GM12865 (cell line): ENCODE data around the gene PPP1CA.

Experiments used
- DNase-seq: peaks from one replicate; pipeline ENCODE4 v3.0.0; 2010; ENCODE audit warnings: low read depth
- H3K4me3 ChIP-seq: 2 replicates; pipeline ENCODE4 v1.5.1; 2011; ENCODE audit warnings: mild to moderate bottlenecking, low read depth, low read length, control low read depth
- TF ChIP-seq, protein P1 (sequence below): IDR thresholded peaks from 2 replicates; pipeline ENCODE4 v1.5.1; 2011; ENCODE audit warnings: low read length, control low read depth, low read depth, inconsistent platforms; ENCODE audit not compliant: insufficient read depth; ENCODE audit errors: missing control alignments

Gene PPP1CA

DNA sequence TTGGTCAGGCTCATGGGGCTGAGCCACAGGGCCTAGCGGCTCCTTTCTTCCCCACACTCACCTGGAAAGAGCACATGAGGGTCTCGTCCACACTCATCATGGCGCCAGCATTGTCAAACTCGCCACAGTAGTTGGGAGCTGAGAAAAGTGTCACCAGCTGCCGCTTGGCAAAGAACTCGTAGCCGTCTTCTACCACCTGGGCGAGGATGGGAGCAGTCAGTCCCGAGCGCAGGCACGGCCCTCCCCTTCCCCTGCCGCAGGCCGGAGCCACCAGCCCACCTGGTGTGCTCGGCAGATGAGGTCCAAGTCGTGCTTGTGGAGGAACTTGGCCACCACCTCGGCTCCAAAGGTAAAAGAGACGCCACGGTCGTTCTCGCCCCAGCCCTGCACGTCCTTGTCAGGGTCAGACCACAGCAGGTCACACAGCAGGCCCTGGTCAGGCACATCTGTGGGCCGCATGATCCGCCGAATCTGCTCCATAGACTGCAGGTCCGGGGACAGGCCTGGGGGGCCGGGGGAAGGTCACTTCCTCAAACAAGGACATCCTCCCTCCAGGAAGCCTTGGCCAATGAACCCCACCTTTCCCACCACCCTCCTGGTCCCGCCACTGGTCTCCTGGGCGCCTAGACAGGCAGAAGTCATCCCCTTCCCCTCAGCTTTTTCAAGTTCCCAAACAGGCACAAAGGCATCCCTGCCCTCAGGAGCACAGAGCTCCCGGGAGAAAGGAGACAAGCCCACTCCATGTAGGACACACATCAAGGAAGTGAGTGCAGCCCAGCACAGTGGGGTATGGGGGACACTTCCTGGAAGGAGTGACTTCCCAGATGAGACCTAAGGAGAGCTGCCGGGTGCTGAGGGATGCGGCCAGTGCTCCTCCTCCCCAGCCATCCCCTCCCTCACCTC, 2.7 kb downstream of the PPP1CA start:
- H3K4me3 ChIP-seq: no peak overlapping the region
- DNase-seq: no peak
- TF ChIP-seq, protein P1, sequence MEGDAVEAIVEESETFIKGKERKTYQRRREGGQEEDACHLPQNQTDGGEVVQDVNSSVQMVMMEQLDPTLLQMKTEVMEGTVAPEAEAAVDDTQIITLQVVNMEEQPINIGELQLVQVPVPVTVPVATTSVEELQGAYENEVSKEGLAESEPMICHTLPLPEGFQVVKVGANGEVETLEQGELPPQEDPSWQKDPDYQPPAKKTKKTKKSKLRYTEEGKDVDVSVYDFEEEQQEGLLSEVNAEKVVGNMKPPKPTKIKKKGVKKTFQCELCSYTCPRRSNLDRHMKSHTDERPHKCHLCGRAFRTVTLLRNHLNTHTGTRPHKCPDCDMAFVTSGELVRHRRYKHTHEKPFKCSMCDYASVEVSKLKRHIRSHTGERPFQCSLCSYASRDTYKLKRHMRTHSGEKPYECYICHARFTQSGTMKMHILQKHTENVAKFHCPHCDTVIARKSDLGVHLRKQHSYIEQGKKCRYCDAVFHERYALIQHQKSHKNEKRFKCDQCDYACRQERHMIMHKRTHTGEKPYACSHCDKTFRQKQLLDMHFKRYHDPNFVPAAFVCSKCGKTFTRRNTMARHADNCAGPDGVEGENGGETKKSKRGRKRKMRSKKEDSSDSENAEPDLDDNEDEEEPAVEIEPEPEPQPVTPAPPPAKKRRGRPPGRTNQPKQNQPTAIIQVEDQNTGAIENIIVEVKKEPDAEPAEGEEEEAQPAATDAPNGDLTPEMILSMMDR: no peak

GRCh38 chr11:67397986-67398660, 3.5 kb downstream of the PPP1CA start:
- no peak overlapping the region for H3K4me3 ChIP-seq
- no peak for DNase-seq
- TF ChIP-seq, protein P1: no peak

GRCh38 chr11:67397536-67397935, 4.1 kb downstream of the PPP1CA start:
- H3K4me3 ChIP-seq: no peak overlapping the region
- TF ChIP-seq, protein P1: no peak
- DNase-seq: no peak

DNA sequence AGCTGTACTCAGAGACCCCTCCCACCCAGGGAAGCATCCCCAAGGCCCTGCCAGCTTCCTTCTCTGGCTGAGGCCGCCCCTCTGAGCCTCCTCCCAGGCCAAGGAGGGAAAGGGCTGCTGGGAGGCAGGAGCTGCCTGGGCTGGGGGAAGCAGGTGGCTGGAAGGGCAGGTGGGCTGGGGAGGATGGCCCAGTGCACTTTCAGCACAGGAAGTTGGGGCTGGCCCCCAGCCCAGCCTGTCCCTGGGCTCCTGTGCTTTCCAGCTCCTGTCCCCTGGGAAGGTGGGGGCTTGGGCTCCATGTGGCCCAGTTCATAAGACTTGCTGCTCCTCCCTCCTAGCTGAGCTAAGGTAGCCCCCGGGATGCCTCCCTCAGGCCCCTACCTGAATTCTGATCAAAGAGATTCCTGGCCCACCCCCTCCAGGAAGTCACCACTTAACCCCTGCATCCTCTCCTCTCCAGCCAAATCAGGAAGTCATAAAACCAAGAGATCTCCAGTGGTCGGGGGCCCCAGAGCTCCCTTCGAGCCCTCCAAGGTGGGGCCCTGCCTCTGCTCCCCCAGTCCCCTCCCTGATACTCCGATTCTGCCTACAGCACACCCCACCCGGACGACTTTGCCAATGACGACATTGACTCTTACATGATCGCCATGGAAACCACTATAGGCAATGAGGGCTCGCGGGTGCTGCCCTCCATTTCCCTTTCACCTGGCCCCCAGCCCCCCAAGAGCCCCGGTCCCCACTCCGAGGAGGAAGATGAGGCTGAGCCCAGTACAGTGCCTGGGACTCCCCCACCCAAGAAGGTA, 4.9 kb downstream of the PPP1CA start:
- H3K4me3 ChIP-seq: no peak overlapping the region
- no peak for DNase-seq
- TF ChIP-seq, protein P1: no peak

GRCh38 chr11:67396259-67396581, 5.4 kb downstream of the PPP1CA start:
- TF ChIP-seq, protein P1: no peak
- H3K4me3 ChIP-seq: no peak overlapping the region
- no peak for DNase-seq

DNA sequence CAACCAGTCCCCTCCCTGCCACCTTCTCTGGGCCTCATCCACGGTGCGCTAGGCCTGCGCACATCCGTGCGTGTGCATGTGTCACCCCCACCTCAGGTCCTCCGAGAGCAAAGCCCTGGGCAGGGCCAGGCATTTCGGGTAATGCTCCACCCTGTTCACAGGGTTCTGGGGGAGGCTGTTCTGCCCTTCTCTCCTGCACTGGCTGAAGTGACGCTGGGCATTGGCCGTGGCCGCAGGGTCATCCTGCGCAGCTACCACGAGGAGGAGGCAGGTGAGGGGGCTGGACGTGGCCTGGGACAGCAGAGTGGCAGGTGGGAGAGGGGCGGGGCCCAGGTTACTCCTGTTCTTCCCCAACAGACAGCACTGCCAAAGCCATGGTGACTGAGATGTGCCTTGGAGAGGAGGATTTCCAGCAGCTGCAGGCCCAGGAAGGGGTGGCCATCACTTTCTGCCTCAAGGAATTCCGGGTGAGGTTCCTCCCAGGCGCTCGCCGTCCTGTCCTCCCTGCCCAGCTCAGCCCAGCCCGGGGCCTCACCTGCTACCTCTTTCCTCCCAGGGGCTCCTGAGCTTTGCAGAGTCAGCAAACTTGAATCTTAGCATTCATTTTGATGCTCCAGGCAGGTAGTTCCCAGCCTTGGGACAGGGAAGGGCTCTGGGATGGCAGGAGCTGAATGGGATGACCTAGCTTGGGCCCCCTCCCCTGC, 6.0 kb downstream of the PPP1CA start:
- no peak overlapping the region for H3K4me3 ChIP-seq
- TF ChIP-seq, protein P1: no peak
- DNase-seq: no peak
